HEK293T (cell line): ENCODE measurements around the gene CDK12.

Source experiments
- ARNT ChIP-seq: fragments of 450-650 bp; IDR thresholded peaks from 2 replicates; pipeline ENCODE4 v1.6.1; 2017; ENCODE audit warnings: mild to moderate bottlenecking
- BHLHE40 ChIP-seq: fragments of 450-650 bp; IDR thresholded peaks from 2 replicates; pipeline ENCODE4 v1.6.1; 2016; ENCODE audit warnings: mild to moderate bottlenecking, moderate library complexity, borderline replicate concordance
- CTBP1 ChIP-seq: fragments of 450-650 bp; IDR thresholded peaks from 2 replicates; pipeline ENCODE4 v1.6.1; 2016; ENCODE audit warnings: borderline replicate concordance
- ELF4 ChIP-seq: fragments of 450-650 bp; IDR thresholded peaks from 2 replicates; pipeline ENCODE4 v1.6.1; 2017; ENCODE audit warnings: antibody characterized with exemption
- FOXA1 ChIP-seq: fragments of 450-650 bp; IDR thresholded peaks from 2 replicates; pipeline ENCODE4 v1.6.1; 2016; ENCODE audit warnings: mild to moderate bottlenecking
- FOXK2 ChIP-seq: fragments of 450-650 bp; IDR thresholded peaks from 2 replicates; pipeline ENCODE4 v1.6.1; 2016; ENCODE audit warnings: mild to moderate bottlenecking
- FOXM1 ChIP-seq: fragments of 450-650 bp; IDR thresholded peaks from 2 replicates; pipeline ENCODE4 v1.6.1; 2017; ENCODE audit warnings: mild to moderate bottlenecking, borderline replicate concordance
- HDGF ChIP-seq: fragments of 450-650 bp; IDR thresholded peaks from 2 replicates; pipeline ENCODE4 v1.6.1; 2017; ENCODE audit warnings: antibody characterized with exemption, borderline replicate concordance
- L3MBTL2 ChIP-seq: fragments of 450-650 bp; conservative IDR thresholded peaks from 2 replicates; pipeline ENCODE4 v1.6.1; 2016; ENCODE audit warnings: mild to moderate bottlenecking
- NFRKB ChIP-seq: fragments of 450-650 bp; IDR thresholded peaks from 2 replicates; pipeline ENCODE4 v1.6.1; 2016; ENCODE audit warnings: mild to moderate bottlenecking, moderate library complexity
- SP1 ChIP-seq: fragments of 450-650 bp; IDR thresholded peaks from 2 replicates; pipeline ENCODE4 v1.6.1; 2017
- SUZ12 ChIP-seq: fragments of 450-650 bp; IDR thresholded peaks from 2 replicates; pipeline ENCODE4 v1.6.1; 2016; ENCODE audit warnings: mild to moderate bottlenecking
- ZNF384 ChIP-seq: fragments of 450-650 bp; IDR thresholded peaks from 2 replicates; pipeline ENCODE4 v1.6.1; 2016
- TF ChIP-seq, protein P1 (sequence below): fragments of 450-650 bp; IDR thresholded peaks from 2 replicates; pipeline ENCODE4 v1.6.1; 2016

GRCh38 chr17:39562976-39563375 is 101.7 kb downstream of the CDK12 start:
- TF ChIP-seq SP1, result no peak
- no peak for TF ChIP-seq CTBP1
- TF ChIP-seq, protein P1, sequence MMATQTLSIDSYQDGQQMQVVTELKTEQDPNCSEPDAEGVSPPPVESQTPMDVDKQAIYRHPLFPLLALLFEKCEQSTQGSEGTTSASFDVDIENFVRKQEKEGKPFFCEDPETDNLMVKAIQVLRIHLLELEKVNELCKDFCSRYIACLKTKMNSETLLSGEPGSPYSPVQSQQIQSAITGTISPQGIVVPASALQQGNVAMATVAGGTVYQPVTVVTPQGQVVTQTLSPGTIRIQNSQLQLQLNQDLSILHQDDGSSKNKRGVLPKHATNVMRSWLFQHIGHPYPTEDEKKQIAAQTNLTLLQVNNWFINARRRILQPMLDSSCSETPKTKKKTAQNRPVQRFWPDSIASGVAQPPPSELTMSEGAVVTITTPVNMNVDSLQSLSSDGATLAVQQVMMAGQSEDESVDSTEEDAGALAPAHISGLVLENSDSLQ, result no peak
- no peak for TF ChIP-seq ELF4
- no peak for TF ChIP-seq FOXA1
- TF ChIP-seq HDGF, result no peak
- no peak for TF ChIP-seq SUZ12
- TF ChIP-seq ZNF384, result no peak
- TF ChIP-seq L3MBTL2, result no peak
- TF ChIP-seq FOXK2, result no peak
- no peak for TF ChIP-seq BHLHE40
- TF ChIP-seq ARNT, result no peak
- TF ChIP-seq NFRKB, result no peak
- TF ChIP-seq FOXM1, result no peak
